Dendritic cell treated with granulocyte-macrophage colony-stimulating factor and Interleukin-4, amounts not matched to agents 40 ng/mL and 50 ng/mL, for 4 days (primary cell): ENCODE results near the gene ERO1A.

ENCODE experiments used
- H3K27ac Mint-ChIP-seq: one replicate; pipeline ENCODE4 v1.8.0; 2022; ENCODE audit warnings: mild to moderate bottlenecking, mixed read lengths
- H3K27me3 Mint-ChIP-seq: one replicate; pipeline ENCODE4 v1.8.0; 2022; ENCODE audit warnings: mild to moderate bottlenecking, mixed read lengths
- H3K36me3 Mint-ChIP-seq: one replicate; pipeline ENCODE4 v1.8.0; 2022; ENCODE audit warnings: low read depth, mixed read lengths
- H3K4me1 Mint-ChIP-seq: one replicate; pipeline ENCODE4 v1.8.0; 2022; ENCODE audit warnings: low read depth, mixed read lengths
- H3K4me3 Mint-ChIP-seq: one replicate; pipeline ENCODE4 v1.8.0; 2022; ENCODE audit warnings: mild to moderate bottlenecking, moderate library complexity, mixed read lengths
- H3K9me3 Mint-ChIP-seq: one replicate; pipeline ENCODE4 v1.8.0; 2022; ENCODE audit warnings: mixed read lengths
- intact Hi-C: fragments of 100-400 bp; cut with micrococcal nuclease; formaldehyde crosslinking; loops from one replicate; pipeline ENCODE4 v1.15.0; 2022

The ERO1A gene

DNA sequence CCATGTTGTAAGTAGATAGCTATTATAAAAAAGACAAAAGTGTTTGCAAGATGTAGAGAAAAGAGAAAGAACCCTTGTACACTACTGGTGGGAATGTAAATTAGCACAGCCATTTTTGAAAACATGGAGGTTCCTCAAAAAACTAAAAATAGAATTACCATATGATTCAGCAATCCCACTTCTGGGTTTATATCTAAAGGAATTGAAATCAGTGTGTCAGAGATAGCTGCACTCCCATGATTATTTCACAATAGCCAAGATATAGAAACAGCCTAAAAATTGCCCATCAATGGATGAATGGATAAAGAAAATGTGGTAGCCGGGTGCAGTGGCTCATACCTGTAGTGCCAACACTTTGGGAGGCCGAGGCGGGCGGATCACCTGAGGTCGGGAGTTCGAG is 20.8 kb upstream of the ERO1A start:
- peaks cover 10% of the 10 kb centered on the region for H3K4me1 Mint-ChIP-seq
- H3K9me3 Mint-ChIP-seq: no peaks in the 10 kb centered on the region
- no peak overlapping the region for H3K4me3 Mint-ChIP-seq
- H3K36me3 Mint-ChIP-seq: peaks cover 84% of the 10 kb centered on the region
- no peaks in the 10 kb centered on the region for H3K27me3 Mint-ChIP-seq
- H3K27ac Mint-ChIP-seq: peak overlapping the region; percentile 56
- intact Hi-C loops: loop anchor here (2.0 kb wide), 1 partner anchor 15 kb away; the partner anchor contains the start of gene STYX

DNA sequence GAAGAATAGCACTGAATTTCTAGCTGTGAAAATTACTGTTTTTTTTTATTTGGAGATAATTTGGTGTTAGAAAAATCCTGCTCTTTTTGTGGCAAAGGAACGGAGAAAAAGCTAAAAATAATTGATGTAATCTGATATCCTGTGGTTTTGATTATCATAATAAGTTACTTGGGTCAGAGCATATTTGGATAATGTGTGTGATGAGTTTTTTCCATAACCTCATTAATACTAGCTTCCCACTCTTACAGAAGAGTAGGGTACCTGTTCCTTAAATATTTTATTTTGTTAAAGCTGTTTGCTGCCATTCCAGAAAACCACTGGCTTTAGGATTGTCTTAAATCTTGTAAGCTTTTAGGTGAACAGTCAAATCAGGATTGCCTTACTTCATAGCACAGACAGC is 16.3 kb upstream of the ERO1A start:
- Mint-ChIP-seq H3K36me3 (peaks cover 91% of the 10 kb centered on the region), H3K4me1 (peaks cover 16% of the 10 kb centered on the region), H3K4me3 (no peak overlapping the region), H3K9me3 (no peaks in the 10 kb centered on the region), H3K27ac (no peak overlapping the region), H3K27me3 (no peaks in the 10 kb centered on the region)
- intact Hi-C loops: no loop called here

DNA sequence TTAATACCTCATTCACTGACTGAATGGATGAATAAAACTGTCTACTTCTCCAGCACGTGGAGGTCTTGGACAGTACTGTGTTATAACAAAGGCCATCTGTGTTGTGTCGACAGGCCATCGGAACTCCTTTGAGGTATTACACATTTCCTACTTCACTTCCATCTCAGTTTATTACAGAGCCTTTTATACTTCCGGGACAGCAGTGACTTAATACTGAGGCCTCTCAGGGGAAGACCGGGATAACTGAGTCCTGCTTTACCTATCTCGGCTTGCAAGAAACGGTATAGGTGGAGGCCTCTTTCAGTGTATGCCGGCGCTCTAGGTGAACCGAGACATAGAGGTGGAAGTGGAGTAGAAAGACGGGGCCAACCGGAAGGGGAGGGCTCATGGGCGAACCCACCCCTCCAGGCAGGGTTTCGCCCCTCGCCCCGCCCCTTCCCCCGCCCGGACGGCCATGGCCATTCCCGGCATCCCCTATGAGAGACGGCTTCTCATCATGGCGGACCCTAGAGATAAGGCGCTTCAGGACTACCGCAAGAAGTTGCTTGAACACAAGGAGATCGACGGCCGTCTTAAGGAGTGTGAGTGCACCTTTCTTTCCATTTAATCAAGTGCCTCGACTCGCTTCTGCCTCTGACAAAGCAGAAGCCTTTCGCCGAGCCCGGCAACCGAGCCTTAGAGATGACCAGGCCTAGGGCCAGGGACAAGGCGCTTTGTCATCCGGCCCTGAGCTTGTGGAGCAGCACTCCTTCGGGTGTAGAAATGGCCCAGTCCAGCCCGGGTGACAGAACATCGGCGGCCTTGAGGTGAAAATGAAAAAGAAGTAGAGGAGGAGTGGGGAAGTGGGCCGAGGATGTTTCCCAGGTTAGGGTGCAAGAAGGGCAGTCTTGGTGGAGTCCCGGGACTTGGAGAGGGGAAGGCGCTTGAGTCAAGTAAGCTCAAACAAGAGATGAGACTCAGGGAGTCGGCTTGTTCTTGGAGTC is 11.7 kb upstream of the ERO1A start, which contains the start of gene PSMC6:
Gene PSMC6, plus strand, starts transcription at position 477 of the 983 bp plus-strand sequence. Its CDS starts 20 bp downstream, at position 497.
- Mint-ChIP-seq H3K4me1 (peaks cover 26% of the 10 kb centered on the region), H3K27ac (peak within 1 kb of the TSS; percentile 84), H3K9me3 (no peaks in the 10 kb centered on the region), H3K36me3 (peaks cover 49% of the 10 kb centered on the region), H3K4me3 (peak within 1 kb of the TSS; percentile 88), H3K27me3 (no peaks in the 10 kb centered on the region)
- intact Hi-C loops: loop anchor here (1.0 kb wide), 1 partner anchor 11 kb away; no protein-coding TSS in a partner anchor

DNA sequence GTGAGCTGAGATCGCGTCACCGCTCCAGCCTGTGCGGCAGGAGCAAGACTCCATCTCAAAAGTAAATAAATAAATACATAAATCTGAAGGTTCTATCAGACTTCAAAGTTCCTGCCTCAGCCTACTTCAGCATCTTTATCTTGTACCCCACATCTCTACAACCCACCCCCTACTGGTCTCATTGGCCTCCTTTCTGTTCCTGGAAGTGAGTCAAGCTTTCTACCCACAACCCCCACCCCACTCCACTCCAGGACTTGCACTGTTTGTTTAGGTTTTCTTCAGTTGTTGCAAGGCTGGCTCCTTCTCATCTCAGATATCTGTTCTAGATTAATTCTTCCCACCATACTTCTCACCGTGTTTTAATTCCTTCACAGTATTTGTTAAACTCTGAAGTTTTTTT is 10.9 kb upstream of the ERO1A start:
- intact Hi-C loops: no loop called here
- H3K4me1 Mint-ChIP-seq: peaks cover 29% of the 10 kb centered on the region
- no peaks in the 10 kb centered on the region for H3K27me3 Mint-ChIP-seq
- H3K36me3 Mint-ChIP-seq: peaks cover 42% of the 10 kb centered on the region
- H3K27ac Mint-ChIP-seq: peak overlapping the region; percentile 84
- no peaks in the 10 kb centered on the region for H3K9me3 Mint-ChIP-seq
- peak overlapping the region; percentile 88 for H3K4me3 Mint-ChIP-seq

DNA sequence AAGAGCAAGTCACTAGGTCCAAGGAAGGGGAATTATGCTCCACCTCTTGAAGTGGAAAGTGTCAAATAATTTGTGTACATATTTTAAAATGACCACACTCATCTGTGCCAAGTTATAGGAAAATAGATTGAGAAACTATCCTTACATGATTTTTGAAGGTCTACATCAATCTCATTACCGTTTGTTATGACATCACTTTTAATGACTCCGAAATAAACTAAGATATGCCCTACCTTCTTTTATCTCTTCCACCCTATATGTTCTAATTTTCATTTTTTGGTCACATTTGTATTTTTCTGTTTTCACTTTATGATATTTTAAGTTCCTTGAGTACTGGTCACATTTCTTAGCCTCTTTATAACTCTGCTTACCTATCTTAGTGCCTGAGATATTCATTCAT is 8.3 kb upstream of the ERO1A start:
- peaks cover 17% of the 10 kb centered on the region for H3K36me3 Mint-ChIP-seq
- peaks cover 40% of the 10 kb centered on the region for H3K4me1 Mint-ChIP-seq
- H3K27ac Mint-ChIP-seq: peak overlapping the region; percentile 66
- no peaks in the 10 kb centered on the region for H3K9me3 Mint-ChIP-seq
- intact Hi-C loops: no loop called here
- H3K4me3 Mint-ChIP-seq: no peak overlapping the region
- H3K27me3 Mint-ChIP-seq: no peaks in the 10 kb centered on the region

DNA sequence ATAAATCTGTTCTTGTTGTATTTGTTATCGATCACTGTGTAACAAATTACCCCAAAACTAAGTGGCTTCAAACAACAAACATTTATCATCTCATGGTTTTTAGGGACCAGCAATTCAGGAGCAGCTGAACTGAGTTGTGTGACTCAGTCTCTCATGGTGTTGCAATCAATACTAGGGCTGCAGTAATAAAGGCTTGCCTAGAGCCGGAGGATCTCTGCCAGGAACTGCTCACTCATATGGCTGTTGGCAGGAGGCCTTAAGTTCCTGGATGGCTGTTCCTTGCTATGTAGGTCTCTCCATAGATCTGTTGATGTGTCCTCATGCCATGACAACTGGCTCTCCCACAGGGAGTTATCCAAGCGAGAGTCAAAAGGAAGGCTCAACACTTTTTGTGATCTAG is 7.9 kb upstream of the ERO1A start:
- H3K27me3 Mint-ChIP-seq: no peaks in the 10 kb centered on the region
- H3K9me3 Mint-ChIP-seq: no peaks in the 10 kb centered on the region
- peak overlapping the region; percentile 66 for H3K27ac Mint-ChIP-seq
- intact Hi-C loops: no loop called here
- peaks cover 13% of the 10 kb centered on the region for H3K36me3 Mint-ChIP-seq
- H3K4me3 Mint-ChIP-seq: no peak overlapping the region
- H3K4me1 Mint-ChIP-seq: peaks cover 37% of the 10 kb centered on the region

DNA sequence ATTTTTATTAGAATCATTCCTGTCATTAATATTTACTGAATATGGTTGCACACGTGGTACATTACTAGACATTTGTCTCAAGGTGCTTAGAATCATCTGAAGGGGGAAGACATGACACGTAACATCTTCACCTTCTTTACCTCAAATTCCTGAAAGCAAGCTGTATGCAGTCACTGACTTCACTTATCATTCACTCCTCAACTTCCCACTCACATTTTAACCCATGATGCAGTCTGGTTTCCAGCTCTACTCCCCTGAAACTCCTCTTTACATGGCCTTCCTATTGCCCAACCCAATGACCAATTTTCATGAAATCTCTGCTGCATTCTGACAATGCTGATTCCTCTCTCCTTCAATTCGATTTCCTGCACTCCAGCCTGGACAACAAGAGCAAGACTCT is 5.9 kb upstream of the ERO1A start:
- Mint-ChIP-seq H3K27me3 (no peaks in the 10 kb centered on the region), H3K9me3 (no peaks in the 10 kb centered on the region), H3K36me3 (no peaks in the 10 kb centered on the region), H3K4me1 (peaks cover 41% of the 10 kb centered on the region), H3K27ac (no peak overlapping the region), H3K4me3 (no peak overlapping the region)
- intact Hi-C loops: no loop called here

DNA sequence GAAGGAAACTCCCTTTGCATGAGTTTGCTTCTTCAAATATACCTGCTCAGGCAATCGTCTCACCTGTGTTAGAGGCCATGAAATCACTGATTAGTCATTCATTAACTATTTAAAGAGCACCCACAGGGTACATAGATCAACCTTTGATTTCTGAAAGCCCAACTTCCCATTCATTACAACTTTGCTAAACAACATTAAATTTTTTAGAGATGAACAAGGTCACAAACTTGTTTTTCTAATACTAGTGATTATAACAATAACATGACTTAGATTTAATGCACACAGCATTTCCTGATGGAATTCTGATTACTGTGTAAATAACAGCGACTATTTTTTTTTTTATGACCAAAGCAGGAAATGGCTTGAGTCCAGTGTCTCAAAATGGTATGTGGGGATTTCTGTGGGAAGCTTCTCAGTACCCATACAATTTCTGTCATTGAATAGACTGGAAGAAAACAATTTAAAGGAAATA is 5.4 kb upstream of the ERO1A start:
- H3K9me3 Mint-ChIP-seq: no peaks in the 10 kb centered on the region
- H3K27me3 Mint-ChIP-seq: no peaks in the 10 kb centered on the region
- no peak overlapping the region for H3K4me3 Mint-ChIP-seq
- H3K36me3 Mint-ChIP-seq: no peaks in the 10 kb centered on the region
- intact Hi-C loops: no loop called here
- peaks cover 39% of the 10 kb centered on the region for H3K4me1 Mint-ChIP-seq
- no peak overlapping the region for H3K27ac Mint-ChIP-seq

DNA sequence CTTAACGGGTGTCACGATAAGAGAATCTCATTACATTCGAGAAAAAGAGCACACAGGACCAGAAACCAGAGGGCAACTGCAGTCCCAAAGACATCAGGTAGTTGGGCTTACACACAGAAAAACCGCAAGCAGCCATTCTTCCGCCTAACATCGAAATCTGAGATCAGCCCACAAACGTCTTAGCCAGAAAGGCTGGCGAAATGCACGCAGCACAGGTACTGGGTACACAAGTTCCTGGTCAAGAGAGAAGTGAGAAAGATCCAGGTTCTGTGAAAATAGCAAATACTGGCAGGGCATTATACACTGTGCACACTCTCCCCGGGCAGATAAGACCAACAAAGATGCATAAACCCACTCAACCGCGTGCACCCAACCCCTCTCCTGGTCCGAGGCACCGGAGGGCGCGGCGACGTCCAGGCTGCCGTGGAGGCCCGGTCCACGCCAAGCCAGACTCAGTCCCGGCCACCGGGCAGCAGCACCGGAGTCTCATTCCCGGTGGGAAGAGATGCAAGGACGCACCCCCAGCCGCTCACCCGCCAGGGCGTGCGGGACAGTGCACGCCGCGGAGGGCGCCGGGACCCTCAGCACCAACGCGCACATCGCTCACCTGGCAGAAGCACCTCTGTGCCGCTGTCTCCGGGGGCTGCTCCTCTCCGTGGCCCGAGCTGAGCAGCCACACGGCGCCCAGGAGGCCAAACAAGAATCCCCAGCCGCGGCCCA is 437 bp downstream of the ERO1A start:
- Mint-ChIP-seq H3K4me3 (peak overlapping the region; percentile 87), H3K27me3 (no peaks in the 10 kb centered on the region), H3K36me3 (peaks cover 18% of the 10 kb centered on the region), H3K4me1 (peaks cover 63% of the 10 kb centered on the region), H3K9me3 (no peaks in the 10 kb centered on the region), H3K27ac (peak overlapping the region; percentile 92)
- intact Hi-C loops: loop anchor here (2.0 to 10.0 kb wide), 3 partner anchors 37 to 380 kb away; partner anchors contain the start of genes GPR137C, PTGER2, STYX and TXNDC16

DNA sequence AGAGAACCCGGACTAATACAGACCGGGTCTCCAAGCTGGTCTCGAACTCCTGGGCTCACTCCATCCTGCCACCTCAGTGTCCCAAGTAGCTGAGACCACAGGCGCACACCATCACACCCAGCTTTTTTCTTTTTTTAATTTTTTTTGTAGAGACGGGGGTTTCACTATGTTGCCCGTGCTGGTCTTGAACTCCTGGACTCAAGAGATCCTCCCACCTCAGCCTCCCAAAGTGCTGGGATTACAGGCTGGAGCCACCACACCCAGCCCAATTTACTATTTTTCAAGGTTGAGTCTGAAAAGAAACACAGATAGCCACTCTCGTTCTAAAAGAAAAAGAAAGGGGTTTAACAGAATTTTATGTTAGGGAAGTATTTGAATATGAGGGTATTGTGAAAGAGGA is 1.8 kb downstream of the ERO1A start:
- H3K36me3 Mint-ChIP-seq: peaks cover 20% of the 10 kb centered on the region
- no peaks in the 10 kb centered on the region for H3K9me3 Mint-ChIP-seq
- H3K27ac Mint-ChIP-seq: peak overlapping the region; percentile 51
- intact Hi-C loops: loop anchor here (5.0 to 10.0 kb wide), 2 partner anchors 39 to 379 kb away; partner anchors contain the start of genes PTGER2 and STYX
- H3K4me3 Mint-ChIP-seq: peak overlapping the region; percentile 31
- H3K4me1 Mint-ChIP-seq: peaks cover 63% of the 10 kb centered on the region
- no peaks in the 10 kb centered on the region for H3K27me3 Mint-ChIP-seq

DNA sequence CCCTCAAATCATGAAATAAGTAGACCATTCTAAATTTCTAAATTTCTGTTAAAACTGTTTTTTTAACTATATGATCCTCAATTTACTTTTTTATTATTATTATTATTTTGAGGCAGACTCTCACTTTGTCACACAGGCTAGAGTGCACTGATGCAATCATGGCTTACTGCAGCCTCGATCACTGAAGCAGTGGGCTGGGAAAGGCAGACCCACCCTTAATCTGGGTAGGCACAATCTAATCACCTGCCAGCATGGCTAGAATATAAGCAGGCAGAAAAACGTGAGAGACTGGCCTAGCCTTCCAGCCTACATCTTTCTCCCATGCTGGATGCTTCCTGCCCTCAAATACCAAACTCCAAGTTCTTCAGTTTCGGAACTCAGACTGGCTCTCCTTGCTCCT is 2.3 kb downstream of the ERO1A start:
- no peak overlapping the region for H3K4me3 Mint-ChIP-seq
- H3K9me3 Mint-ChIP-seq: no peaks in the 10 kb centered on the region
- peak overlapping the region; percentile 51 for H3K27ac Mint-ChIP-seq
- peaks cover 67% of the 10 kb centered on the region for H3K4me1 Mint-ChIP-seq
- H3K27me3 Mint-ChIP-seq: no peaks in the 10 kb centered on the region
- peaks cover 20% of the 10 kb centered on the region for H3K36me3 Mint-ChIP-seq
- intact Hi-C loops: loop anchor here (5.0 to 10.0 kb wide), 2 partner anchors 39 to 378 kb away; partner anchors contain the start of genes PTGER2 and STYX

DNA sequence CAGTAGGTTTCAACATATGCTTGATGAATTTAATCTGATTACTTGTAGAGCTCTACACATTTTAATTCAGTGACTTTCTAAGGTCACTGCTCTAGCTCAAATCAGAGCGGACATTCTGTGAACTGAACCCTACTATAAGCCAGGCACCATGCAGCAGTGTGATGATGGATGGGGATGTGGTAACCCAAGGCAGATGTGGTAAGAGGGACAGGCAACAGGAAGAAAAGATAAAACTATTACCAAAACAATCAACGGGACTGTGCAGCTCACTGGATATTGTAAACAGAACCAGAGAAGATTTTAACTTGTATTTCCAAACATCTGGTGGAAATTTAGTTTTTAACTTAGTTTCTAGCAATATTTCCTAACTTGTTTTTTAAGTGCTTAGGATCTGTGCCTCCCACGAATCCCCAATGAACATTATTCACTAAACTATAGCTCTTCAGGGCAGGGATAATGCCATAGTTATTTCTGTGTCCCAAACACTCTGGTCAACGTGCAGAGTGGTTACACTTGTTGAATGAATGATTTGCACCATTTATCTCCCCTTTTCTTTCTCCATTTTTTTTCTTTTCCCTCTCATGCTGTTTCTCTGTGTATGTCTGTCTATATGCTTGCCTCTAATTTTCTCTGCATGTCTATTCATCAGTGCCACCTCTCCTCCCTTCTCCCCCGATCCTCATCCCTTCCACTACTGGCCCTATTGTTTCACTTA is 3.0 kb downstream of the ERO1A start:
- intact Hi-C loops: loop anchor here (5.0 to 10.0 kb wide), 2 partner anchors 40 to 378 kb away; partner anchors contain the start of genes PTGER2 and STYX
- Mint-ChIP-seq H3K9me3 (no peaks in the 10 kb centered on the region), H3K4me1 (peaks cover 67% of the 10 kb centered on the region), H3K36me3 (peaks cover 20% of the 10 kb centered on the region), H3K27ac (no peak overlapping the region), H3K4me3 (peak overlapping the region; percentile 28), H3K27me3 (no peaks in the 10 kb centered on the region)
